ENCODE measurements around the gene SACM1L. TPM values are rescaled to one million over a fixed set of nuclear protein-coding genes. Genes with fewer than 3 reads are reported as not detected.

SACM1L gene
- total and polyA plus RNA-seq, 2 of the 4 experiments (the other 2 are of a cell fraction) = 19.0 to 40.9 TPM

DNA sequence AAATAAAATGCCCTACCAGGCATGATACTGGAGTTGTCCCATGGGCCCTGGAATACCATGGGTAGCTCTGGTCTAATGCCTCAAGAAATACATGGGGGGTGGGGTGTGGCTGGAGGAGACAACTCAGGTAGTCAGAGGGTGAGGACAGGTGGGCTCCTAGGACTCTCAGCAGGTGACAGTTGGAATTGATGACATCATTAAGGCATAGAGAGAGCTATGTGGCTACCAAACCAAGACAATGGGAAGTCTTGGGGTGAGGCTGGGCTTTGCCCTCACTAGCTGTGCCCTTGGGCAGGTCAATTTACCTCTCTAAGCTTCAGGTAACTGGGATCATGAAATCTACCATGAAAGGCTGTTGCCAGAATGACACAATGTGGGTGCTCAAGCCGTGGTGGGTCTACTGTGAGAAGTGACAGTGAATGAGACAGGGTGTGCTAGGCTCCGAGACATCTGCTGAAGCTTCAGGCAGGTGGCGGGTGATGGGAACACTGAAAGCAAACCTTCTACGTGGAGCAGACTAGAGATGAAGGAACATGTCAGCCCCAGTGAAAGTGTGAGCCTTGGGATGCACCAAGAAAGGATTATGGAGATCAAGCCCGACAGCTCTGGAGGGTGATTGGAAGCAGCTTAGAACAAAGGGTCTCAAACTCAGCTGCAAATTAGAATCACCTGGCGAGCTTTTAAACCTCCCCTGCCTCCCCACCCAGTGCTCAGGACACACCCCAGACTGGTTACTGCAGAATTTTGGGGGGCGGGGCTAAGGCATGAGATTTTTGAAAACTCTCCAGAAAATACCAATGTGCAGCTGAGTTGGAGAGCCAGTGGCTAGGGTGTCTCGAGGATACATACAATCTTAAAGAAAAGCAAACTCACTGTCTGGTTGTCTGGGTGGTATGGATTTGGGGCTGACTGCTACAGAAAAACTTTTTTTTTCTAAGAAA lies 85.7 kb downstream of the SACM1L start (continued):
- no peak for TF ChIP-seq SMC3 (IDR thresholded peaks at IDR 0.05; ENCODE audit: low read depth, low read length)

DNA sequence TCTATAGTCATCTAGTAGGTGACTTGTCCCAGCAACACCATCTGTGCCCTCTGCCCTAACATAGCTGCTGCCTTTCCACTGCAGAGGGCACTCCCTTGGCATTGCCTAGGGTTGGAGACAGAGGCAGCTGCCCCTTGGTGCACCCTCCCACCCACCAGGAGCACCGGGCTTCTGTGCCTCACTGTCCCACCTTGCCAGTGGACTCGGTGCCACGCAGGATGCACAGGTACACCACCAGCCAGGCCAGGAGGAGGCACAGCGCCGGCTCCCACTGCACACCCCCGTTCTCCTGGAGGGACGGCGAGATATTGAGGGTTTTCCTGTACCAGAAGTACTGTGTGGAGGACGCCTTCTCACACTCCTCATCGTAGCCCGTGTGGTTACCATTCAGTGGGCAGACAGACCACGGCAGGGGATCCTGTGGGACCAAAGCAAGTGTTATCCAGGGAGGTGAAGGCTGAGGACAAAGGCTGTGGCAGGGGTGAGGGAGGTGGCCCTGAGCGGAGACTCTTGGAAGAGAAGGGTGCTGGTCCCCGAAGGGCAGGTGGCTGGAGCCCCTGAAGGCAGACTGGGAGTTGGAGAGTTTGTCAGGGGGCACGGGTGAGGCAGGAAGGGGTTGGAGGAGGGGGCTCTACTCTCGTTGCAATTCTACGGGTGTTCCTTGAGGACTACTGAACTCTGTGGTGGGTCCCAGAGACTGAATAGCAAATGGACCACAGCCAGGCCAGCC lies 86.5 kb downstream of the SACM1L start:
- Histone ChIP-seq H2BK20ac (ENCODE audit: low read depth, low read length) (no peak overlapping the region), H3K9me1 (ENCODE audit: insufficient read depth, low read length) (no peaks in the 10 kb centered on the region), H3K36me3 (ENCODE audit: control insufficient read depth, insufficient read depth, low read length) (no peaks in the 10 kb centered on the region), H4K5ac (ENCODE audit: low read depth, low read length) (no peak overlapping the region), H2BK120ac (ENCODE audit: low read depth, low read length) (no peak overlapping the region), H4K8ac (ENCODE audit: low read depth in 2 of 2, low read length in 2 of 2) (no peak overlapping the region), H3K14ac (replicated peaks; ENCODE audit: low read depth, low read length) (no peak overlapping the region), H3K23ac (ENCODE audit: low read depth, low read length) (no peak overlapping the region), H3K27ac (ENCODE audit: insufficient read depth, low read length) (no peak overlapping the region), H2BK15ac (ENCODE audit: low read depth, low read length) (no peak overlapping the region), H3K18ac (ENCODE audit: low read depth, low read length) (no peak overlapping the region), H2AK9ac (replicated peaks; ENCODE audit: low read depth, low read length, poor library complexity) (no peak overlapping the region), H3K9me3 (ENCODE audit: control insufficient read depth, insufficient read depth, low read length) (peaks cover 5% of the 10 kb centered on the region; the same call in 1 of the 2 replicates), H2AK5ac (ENCODE audit: low read depth, low read length) (no peak overlapping the region), H3K4me3 (ENCODE audit: insufficient read depth, low read depth, low read length) (no peak overlapping the region), H3K27me3 (ENCODE audit: control insufficient read depth, insufficient read depth, low read length) (peaks cover 81% of the 10 kb centered on the region), H4K20me1 (ENCODE audit: insufficient read depth, low read length) (no peaks in the 10 kb centered on the region), H3K4ac (ENCODE audit: low read depth, low read length) (no peak overlapping the region), H3K4me2 (ENCODE audit: low read depth, low read length) (no peak overlapping the region), H3K56ac (ENCODE audit: extremely low read depth, insufficient read depth, low read length) (no peak overlapping the region), H3K4me1 (ENCODE audit: control insufficient read depth, insufficient read depth, low read length) (no peaks in the 10 kb centered on the region), H2BK5ac (ENCODE audit: low read depth, low read length, poor library complexity, severe bottlenecking) (no peak overlapping the region), H4K91ac (ENCODE audit: insufficient read depth, low read depth, low read length) (no peak overlapping the region), H3K79me1 (ENCODE audit: low read depth in 1 of 2, low read length in 2 of 2) (no peaks in the 10 kb centered on the region), H3K9ac (ENCODE audit: low read depth, low read length) (no peak overlapping the region), H2AFZ (replicated peaks; ENCODE audit: low read length, poor library complexity) (no peak overlapping the region)
- in situ Hi-C loops (cut with MboI; ENCODE audit: low sequenced_read_pairs) (no loop called here), dilution Hi-C loops (cut with HindIII; ENCODE audit: low sequenced_read_pairs, unreplicated experiment) (no loop called here), intact Hi-C loops (cut with micrococcal nuclease) (no loop called here)
- ChIA-PET POLR2A (ENCODE audit: unreplicated experiment) (no interaction called here), CTCF (no interaction called here)
- ATAC-seq (ENCODE audit: low read depth) = no peak
- no TSS peak for BruUV-seq (replicated peaks)
- 81% methylated on average over 11 of the region's 17 CpGs; no CpG with 5 or more reads in 1 of the 2 experiments for WGBS, 2 experiments (ENCODE audit: extremely low coverage in 2 of 2, insufficient read length in 1 of 2)
- TF ChIP-seq NFE2L2 (IDR thresholded peaks at IDR 0.05; ENCODE audit: low read depth, low read length) (no peak), MAFK (IDR thresholded peaks at IDR 0.05; ENCODE audit: low read depth, low read length) (no peak), SMC3 (IDR thresholded peaks at IDR 0.05; ENCODE audit: low read depth, low read length) (no peak), CHD1 (IDR thresholded peaks at IDR 0.05; ENCODE audit: low read depth, low read length) (no peak), RCOR1 (IDR thresholded peaks at IDR 0.05; ENCODE audit: insufficient replicate concordance, low read length) (no peak), MAZ (IDR thresholded peaks at IDR 0.05; ENCODE audit: borderline replicate concordance, low read depth, low read length) (no peak), RFX5 (IDR thresholded peaks at IDR 0.05; ENCODE audit: low read depth, low read length) (no peak), POLR2A (IDR thresholded peaks at IDR 0.05; ENCODE audit: low read depth, low read length) (no peak), CEBPB (IDR thresholded peaks at IDR 0.05; ENCODE audit: low read depth, low read length) (no peak), MXI1 (IDR thresholded peaks at IDR 0.05; ENCODE audit: borderline replicate concordance, low read depth, low read length) (no peak)
- TF ChIP-seq, protein P1, sequence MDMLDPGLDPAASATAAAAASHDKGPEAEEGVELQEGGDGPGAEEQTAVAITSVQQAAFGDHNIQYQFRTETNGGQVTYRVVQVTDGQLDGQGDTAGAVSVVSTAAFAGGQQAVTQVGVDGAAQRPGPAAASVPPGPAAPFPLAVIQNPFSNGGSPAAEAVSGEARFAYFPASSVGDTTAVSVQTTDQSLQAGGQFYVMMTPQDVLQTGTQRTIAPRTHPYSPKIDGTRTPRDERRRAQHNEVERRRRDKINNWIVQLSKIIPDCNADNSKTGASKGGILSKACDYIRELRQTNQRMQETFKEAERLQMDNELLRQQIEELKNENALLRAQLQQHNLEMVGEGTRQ (IDR thresholded peaks at IDR 0.05; ENCODE audit: low read depth, low read length) = no peak
- TF ChIP-seq, protein P2, sequence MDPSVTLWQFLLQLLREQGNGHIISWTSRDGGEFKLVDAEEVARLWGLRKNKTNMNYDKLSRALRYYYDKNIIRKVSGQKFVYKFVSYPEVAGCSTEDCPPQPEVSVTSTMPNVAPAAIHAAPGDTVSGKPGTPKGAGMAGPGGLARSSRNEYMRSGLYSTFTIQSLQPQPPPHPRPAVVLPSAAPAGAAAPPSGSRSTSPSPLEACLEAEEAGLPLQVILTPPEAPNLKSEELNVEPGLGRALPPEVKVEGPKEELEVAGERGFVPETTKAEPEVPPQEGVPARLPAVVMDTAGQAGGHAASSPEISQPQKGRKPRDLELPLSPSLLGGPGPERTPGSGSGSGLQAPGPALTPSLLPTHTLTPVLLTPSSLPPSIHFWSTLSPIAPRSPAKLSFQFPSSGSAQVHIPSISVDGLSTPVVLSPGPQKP (IDR thresholded peaks at IDR 0.05; ENCODE audit: borderline replicate concordance, low read depth, low read length) = no peak
- no peak for DNase-seq

Measured in IMR-90 (cell line).